Superior temporal gyrus (tissue), 1 donor: ENCODE data around the gene AATF.

Experiments used
- DNase-seq: peaks from one replicate; pipeline ENCODE4 v3.0.0-alpha.2; 2016; ENCODE audit errors: extremely low spot score

Gene AATF

DNA sequence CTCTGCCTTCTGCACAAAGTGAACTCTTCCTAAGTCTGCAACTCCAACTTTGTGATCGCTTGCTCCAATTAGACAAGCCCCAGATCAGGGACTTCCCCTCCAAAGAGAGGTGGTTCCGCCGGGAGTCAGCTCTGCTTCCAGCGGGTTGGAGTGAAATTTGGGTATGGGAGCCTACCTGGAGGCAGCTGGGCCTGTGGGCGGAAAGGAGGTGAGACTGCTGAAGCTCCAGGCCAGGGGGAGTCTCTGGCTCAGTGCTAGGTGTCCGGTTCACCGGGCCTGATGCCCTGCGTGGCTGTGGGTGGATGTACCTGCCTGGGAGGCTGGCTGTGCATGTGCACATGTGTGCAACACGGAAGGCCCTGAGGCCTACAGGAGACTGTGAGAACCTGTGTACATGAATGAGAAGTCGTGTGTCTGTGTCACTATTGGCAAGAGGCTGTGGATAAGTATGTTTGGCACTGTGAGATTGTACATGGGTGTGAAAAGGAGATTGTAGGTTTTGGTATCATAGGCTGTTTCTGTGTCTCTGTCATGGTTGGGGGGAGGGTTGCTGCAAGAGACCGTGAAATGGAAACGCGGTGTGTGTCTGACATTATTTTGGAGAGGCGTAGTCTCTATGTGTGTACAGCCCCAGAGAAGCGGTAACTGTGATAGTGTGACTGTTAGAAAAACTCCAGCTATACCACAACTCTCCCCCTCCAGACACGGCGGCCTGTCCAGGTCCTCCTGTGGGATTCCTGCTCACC is 7.3 kb upstream of the AATF start:
- no peak for DNase-seq

DNA sequence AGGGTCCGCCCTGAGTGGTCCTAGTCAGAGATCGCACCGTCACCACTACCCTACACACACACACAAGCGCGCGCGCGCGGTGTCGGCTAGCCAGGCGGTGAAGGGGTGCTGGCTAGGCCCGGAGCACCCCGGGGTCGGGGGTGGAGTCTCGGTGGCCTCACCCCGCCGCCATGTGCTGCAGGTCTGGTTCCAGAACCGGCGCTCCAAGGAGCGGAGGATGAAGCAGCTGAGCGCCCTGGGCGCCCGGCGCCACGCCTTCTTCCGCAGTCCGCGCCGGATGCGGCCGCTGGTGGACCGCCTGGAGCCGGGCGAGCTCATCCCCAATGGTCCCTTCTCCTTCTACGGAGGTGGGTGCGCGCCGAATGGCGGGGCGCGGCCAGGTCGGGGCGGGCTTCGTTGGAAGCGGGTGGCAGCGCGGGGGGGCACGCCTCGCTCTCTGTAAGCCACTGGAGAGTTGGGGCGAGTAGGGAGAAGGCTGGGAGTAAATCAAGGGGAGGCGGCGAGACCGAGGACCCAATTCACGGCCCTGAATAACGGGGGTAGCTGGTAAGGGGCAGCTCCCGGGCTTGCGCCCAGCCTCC is 6.6 kb upstream of the AATF start:
- DNase-seq, result no peak

DNA sequence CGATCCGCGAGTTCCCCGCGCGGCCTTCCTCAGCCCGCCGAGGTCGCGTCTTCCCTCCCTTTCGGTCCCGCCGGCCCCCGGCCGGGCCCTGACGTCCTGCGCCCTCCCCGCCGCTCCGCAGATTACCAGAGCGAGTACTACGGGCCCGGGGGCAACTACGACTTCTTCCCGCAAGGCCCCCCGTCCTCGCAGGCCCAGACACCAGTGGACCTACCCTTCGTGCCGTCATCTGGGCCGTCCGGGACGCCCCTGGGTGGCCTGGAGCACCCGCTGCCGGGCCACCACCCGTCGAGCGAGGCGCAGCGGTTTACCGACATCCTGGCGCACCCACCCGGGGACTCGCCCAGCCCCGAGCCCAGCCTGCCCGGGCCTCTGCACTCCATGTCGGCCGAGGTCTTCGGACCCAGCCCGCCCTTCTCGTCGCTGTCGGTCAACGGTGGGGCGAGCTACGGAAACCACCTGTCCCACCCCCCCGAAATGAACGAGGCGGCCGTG is 6.1 kb upstream of the AATF start:
- no peak for DNase-seq

DNA sequence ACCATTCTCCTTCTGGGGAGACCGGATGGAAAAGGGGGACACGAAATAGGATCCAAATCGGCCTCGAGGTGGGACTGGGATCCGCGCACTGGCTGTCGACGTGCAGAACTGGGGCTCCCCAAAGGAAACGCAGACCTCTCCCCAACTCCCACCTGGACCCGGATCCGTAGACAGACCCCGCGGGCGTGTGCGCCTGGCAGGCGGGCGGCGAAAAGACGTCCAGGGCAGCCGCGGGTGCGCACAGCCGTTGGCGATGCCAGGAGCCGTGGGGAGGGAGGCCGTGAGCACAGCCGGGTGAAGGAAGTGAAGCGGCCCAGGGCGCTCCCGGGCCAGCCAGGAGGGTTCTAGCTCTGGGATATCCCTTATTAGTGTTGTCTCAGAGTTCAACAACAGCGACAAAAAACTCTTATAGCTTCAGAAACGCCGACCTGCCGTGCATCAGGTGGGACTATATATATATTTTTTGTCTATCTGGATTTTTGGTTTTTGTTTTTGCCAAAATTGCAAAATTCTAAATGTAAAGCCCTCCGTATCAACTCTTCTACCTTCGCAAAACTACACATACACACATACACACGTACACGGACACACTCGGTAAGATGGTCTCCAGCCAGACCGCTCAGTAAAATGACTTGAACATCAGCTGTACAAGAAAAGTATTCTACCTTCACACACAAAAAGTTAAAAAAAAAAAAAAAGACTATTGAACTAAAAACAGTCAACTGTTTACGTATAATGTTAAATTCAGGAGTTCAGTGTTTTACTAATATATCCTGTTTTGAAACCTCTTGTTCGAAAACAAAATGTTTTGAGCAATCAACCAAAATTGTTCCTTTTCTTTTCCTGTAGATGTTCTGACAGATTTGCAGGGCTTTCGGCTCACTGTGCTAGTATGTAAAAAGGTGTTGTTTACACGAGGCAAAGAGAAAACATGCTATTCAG is 5.2 kb upstream of the AATF start:
- no peak for DNase-seq

DNA sequence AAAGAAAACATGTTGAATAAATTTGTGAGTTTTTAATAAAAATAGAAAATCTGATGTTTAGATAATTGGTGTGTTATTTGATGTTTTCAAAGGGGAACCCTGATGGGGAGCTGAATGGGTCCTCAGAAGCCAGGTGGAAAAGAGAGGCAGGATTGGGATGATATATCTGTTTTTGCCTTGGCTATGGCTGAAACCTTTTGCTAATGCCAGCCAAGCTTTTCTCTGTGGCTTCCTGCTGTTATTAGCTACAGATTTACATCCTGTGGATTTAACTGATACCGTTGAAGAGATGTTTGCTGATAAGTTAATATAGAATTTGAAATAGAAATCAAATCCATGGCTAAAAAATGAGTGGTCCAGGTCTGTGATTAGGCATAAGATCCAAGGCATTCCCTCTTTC is 4.2 kb upstream of the AATF start:
- DNase-seq, result no peak

DNA sequence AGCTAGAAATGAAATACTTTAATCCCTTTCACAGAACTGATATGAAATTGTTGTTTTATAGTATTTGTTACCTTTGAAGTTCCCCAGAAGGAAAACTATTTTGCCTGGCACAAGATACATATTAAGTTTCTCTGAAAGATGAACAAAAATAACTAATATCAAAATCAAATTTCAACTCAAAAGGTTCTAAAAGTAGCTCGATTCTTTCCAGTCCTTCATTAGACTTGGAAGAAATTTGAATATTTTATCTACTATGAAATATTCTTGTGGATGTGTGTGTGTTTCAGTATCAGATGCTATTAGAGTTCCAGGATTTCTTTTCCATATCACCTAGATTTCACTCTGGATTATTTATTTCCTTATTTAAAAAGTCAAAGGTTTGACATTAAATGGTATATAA is 3.6 kb upstream of the AATF start:
- no peak for DNase-seq

DNA sequence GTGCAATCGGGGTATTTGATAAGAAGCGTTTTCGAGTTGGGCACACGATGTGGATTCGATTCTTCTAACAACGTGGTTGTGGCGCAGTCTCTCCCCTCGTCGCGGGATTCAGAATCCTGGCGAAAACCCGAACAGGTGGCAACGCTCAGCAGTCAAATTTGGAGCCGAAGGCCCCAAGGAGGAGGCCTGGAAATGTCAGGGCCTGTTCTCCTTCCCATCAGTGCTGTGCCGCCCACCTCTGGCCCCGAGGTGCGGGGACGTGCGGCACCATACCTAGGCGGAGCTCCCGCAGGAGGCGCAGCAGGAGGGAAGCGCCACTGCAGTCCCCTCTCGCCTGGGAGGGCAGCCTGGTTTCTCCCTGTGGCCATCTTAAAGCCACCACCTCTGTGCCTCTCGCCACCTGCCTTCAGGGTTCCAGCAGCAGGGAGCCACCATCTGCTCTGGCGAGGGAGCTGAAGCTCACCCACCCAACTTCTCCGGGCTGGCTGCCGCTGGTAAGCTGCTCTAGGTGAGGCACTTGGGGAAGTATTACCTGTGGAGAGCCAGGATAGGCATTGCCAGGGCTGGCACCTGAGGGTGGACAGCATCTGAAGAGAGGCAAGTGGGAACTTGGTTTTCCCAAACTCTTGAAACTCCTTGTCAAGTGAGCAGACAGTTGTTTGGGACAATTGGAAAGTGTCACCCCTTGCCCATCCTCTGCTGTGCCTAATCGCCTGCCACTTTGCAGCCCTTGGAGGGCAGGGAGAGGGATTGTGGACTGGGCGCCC is 2.6 kb upstream of the AATF start:
- no peak for DNase-seq

DNA sequence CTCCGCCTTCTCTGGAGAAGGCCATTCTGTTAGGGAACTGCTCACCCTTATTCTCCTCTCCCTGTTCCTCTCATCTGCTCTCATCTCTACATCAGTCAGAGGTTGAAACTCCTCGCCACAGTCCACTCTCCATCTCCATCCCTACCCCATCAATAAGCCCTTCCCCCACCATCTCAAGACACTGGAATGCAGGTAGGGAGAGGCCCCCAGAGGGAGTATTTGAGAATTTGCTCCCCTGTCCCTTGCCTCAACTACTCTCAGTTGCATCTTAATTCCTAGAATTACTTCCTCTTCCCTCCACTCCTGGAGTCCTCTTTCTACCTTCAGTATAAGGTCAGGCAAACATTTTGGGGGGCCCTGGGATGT is 2.0 kb upstream of the AATF start:
- no peak for DNase-seq

DNA sequence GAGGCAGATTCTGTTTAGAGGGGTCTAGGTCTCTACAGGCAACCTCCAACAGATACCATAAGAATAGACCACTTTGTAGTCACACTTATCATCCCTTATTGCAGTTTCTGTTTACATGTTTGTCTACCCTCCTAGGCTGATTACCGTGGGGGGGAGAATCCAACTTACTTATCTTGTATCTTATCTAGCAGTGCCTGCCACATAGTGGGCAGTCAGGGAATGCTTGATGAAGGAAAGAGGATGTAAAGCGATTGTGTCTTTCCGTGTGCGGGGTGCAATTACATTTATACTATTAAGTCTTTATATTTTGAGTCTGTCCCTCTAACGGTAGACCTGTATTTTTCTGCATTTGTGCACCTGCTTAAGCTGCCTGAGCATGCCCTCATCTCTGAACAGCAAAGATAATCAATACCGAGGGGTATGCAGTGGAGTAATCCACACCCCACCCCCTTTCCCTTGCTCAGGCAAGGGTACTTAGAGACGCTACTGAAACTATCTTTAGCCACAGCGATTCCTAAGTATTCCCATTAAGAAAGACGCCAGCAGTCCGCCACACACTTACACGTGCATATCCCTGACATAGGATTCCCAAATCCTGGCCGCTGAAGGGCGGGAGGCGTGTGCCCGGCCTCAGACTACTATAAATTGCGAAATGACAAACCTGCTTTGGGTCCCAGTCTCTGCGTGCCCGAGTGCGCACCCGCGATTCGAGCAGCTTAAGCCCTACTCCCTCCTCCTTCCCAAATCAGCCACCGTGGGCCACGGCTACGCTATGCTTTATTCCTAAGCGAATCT is 635 bp upstream of the AATF start:
- DNase-seq, result no peak

DNA sequence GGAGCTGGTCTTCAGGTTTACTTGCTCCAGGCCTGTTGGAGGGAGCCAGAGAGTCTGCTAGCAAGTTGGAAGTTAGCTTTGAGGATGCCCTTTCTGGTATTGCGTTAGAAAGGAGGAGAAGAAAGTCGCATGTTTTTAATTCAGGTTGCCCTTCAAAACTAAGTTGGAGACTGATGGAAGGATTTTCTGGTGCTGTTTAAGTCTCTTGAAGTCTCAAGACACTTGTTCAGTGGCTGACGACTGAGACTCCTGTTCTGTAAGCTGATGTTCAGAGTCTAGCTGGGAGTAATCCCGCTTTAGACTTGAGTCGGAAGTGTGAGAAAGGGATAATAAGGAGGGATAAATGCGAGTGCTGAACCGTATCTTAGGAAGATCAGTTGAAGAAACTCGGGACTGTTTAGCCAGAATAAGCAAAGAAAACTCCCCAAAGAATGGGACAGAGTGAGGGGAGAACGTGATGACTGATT is 740 bp downstream of the AATF start:
- peak; percentile 50 for DNase-seq

DNA sequence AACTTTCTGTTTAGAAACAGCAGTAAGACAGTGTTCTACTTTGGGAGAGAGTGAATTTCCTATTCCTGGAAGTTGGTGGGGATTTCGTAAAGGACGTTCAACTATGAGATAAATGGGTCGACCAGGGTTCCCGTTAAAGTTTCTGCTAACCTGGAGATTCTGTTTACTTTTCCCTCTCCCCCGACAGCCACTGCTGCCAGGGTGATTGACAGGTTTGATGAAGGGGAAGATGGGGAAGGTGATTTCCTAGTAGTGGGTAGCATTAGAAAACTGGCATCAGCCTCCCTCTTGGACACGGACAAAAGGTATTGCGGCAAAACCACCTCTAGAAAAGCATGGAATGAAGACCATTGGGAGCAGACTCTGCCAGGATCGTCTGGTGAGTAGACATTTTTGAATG is 1.3 kb downstream of the AATF start:
- no peak for DNase-seq

DNA sequence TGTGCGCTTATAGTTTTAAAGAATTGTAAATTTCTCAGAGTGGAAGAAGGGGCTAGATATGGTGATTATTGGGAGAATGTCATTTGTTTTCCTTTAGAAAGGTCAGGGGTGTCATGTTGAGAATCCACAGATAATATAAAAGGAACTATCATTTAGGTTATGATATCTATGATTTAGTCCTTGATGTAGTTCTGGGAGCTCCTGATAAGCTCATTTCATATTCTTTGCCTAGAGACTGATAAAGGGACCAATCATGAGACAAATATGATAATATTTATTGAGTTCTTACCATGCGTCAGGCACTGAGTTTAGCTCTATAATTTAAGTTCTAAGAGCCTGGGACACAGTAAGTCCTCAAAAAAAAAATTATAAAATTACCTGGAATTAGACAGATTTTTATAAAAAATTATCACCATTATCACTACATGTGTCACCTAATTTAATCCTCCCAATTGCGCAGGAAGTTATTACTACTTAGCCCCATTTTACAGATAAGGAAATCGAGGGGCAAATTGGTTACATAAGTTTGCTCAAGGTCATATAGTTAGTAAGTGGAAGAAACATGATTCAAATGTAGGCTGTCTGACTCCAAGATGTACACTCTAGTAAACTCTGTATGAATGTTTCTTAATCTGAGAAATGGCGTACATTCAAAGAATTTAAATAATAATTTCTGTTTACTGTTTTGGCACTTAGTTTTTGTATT is 2.5 kb downstream of the AATF start:
- no peak for DNase-seq

DNA sequence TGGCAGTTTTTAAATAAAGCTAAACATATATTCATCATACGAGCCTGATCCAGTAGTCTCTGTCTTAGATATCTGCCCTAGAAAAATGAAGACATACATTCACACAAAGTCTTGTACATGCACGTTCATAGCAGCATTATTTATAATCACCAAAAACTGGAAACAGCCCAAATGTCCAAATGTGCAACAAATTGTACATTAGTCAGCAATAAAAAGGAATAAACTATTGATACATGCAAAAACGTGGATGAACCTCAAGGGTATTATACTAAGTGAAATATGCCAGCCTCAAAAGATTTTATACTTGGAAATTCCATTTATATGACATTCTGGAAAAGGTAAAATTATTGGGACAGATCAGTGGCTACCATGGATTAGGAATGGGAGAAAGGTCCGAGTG is 22.8 kb downstream of the AATF start:
- no peak for DNase-seq

DNA sequence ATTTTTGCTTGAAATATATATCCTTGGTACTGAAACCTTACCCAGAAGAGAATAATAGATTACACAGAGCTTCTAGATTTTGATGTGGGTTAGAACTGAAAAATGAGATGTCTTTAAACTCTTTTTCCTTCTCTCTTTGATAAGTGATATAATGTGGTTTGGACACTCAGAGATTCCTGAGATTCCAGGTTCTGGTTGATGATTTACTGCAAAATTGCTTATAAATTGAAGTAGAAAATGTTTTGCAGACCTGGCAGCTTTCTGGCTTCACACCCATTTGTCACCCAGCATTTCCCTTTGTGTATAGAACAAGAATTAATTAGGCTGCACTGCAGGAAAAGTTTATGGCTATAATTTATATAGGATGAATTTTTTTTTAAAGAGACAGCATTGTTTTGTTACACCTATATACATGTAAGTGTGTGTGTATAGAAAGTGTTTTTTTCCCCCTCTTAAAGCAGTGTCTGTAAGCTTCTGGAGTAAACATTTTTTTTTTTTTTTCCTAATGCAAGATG is 23.5 kb downstream of the AATF start:
- DNase-seq, result no peak

DNA sequence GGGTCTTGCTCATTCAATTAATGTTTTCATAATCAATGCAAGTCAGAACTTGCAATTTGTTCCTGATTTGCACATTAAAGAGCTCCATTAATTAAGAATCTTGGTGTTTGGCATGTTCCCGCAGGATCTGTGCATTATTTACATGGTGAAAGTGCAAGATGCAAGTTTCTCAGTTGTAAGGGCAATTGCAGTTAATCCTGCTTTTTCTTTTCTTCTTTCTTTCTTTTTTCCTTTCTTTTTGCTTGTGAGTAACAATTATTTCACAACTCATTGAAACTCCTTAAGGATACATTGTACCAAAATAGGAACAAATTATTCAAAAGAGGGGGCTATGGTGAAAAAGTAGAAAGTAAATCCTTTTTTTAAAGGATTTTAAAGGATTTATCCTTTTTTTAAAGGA is 24.2 kb downstream of the AATF start:
- DNase-seq, result no peak

DNA sequence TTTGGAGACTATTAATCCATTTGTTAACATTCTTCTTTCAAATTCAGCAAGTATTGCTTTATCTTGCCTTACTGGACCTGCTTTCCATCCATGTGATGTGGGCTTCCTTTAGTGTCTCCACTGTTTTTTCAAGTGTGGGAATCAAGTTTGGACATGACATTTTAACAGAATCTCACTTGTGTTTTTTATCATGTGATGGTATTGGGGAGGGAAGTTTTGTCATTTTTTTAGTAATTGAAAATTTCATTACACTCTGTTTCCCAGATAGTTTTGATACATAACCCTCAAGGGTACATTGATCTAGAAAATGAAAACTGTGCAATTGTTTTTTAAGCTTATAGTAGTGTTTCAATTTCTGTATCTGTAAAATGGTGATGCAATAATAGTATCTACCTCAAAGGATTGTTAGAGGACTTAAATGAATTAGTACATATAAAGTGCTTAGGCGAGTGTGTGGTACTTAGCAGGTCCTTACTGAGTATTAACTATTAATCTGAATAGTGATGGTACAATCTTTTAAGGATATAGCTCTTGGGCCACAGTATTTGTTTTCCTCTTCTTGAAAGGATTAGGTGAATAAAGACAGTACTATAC is 27.3 kb downstream of the AATF start:
- no peak for DNase-seq

DNA sequence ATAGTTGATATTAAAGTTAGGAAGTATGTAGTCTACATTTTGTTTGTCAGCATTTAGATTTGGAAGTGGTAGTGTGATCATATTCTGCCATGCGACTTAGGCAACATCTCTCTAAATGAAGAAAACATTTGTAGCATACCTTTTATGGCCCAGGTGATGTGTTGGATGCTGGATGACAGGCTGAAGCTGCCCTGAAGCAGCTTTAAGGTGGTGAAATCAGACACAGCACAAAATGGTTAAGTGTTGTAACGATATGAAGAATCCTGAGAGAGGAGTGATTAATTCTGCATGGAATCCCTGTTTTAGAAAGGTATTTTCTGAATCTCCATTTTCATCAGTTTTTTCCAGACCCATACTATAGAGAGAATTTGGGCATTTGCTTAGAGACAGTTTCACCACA is 28.3 kb downstream of the AATF start:
- DNase-seq, result no peak

DNA sequence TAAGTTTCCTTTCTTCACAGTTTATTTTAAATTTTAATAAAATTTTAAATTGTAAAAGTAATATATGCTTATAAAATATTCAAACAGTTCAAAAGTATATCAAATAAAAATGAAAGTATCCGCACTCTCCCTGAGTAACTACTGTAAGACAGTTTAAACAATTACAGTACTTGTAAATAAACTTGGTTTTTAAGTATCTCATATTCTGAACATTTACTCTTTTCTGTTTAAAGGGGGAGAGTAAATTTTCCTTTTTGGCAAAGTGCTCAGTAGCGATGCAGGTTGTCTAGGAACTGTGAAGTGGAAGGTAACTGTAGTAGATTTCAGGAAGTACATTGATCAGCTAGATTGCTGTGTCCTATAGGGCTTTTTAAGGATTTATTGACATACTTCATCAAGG is 28.8 kb downstream of the AATF start:
- no peak for DNase-seq

DNA sequence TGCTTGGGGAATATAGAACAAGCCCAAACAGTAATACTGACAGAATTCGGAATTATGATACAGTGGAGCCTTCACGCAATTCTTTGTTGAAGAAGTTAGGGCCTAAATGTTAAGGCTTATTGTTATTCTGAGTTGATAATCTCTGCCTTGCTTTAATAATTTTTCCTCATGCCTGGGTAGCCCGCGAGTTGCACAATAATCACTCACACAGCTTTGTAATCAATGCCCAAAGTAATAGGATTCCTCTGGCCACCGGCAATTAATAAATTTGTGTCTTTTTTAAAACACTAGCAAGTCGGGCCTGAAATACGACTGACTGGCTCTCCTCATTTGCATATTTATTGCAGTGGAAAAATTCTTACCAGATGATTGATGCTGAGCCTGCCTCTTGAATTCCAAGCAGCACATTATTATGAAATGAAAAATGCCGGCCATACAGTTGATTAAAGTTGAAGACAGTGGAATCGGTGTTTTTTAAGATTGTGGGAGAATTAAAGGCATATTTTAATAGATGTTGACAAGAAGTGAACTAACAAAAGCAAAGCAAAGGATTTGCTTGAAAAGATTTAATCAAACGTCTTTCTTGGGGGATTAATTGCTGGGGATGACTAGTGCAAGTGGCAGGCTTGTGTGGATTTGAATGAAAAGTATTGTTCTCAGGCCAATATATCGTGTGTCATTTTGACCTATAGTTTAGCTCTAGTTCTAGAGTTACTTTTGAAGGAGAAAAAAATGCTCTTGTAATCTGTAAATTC is 30.2 kb downstream of the AATF start:
- no peak for DNase-seq
